CD4-positive, alpha-beta T cell treated with Interleukin-17A for 4 hours (primary cell): ENCODE results near the gene ZC3H12A.
"Not testable (repeated sequence)": the region's sequence is repeated elsewhere in the genome, so short reads cannot be mapped to it uniquely, and the experiment has no call there.

Experiments used
- DNase-seq: peaks from one replicate; pipeline ENCODE4 v3.0.0-alpha.2; 2020; ENCODE audit warnings: mixed read lengths

Gene ZC3H12A

GRCh38 chr1:37502791-37503190, 28.4 kb downstream of the ZC3H12A start:
- not testable (repeated sequence) for DNase-seq

- no peak for DNase-seq
Observed at GRCh38 chr1:37506740-37507139, 32.4 kb downstream of the ZC3H12A start.

GRCh38 chr1:37509181-37509580, 34.8 kb downstream of the ZC3H12A start:
- no peak for DNase-seq

- DNase-seq: peak; percentile 47
Observed at GRCh38 chr1:37513795-37514349, 39.5 kb downstream of the ZC3H12A start.

GRCh38 chr1:37514350-37515184, 40.2 kb downstream of the ZC3H12A start, which contains the start of gene MEAF6:
Gene MEAF6, minus strand, starts transcription at chr1:37514766. Its CDS starts 20 bp downstream, at chr1:37514746.
- DNase-seq: peak; percentile 89

- no peak for DNase-seq
Observed at GRCh38 chr1:37515185-37516034, 41.0 kb downstream of the ZC3H12A start.

GRCh38 chr1:37517569-37517968, 43.2 kb downstream of the ZC3H12A start:
- DNase-seq: no peak

- DNase-seq: not testable (repeated sequence)
Observed at GRCh38 chr1:37518241-37518640, 43.9 kb downstream of the ZC3H12A start.

GRCh38 chr1:37518929-37519328, 44.5 kb downstream of the ZC3H12A start:
- DNase-seq: peak; percentile 54

- no peak for DNase-seq
Observed at GRCh38 chr1:37519613-37520012, 45.2 kb downstream of the ZC3H12A start.

GRCh38 chr1:37529888-37530287, 55.5 kb downstream of the ZC3H12A start:
- DNase-seq: not testable (repeated sequence)

- DNase-seq: not testable (repeated sequence)
Observed at GRCh38 chr1:37532418-37533156, 58.2 kb downstream of the ZC3H12A start.

GRCh38 chr1:37533317-37534093, 59.1 kb downstream of the ZC3H12A start:
- DNase-seq: no peak
